GM21619 (cell line): ENCODE results near the gene PAQR6.

Source experiments
- ATAC-seq: cut with Tn5 transposase; IDR thresholded peaks from one replicate; pipeline ENCODE4 v1.9.1; 2021; ENCODE audit not compliant: unreplicated experiment

PAQR6 gene

DNA sequence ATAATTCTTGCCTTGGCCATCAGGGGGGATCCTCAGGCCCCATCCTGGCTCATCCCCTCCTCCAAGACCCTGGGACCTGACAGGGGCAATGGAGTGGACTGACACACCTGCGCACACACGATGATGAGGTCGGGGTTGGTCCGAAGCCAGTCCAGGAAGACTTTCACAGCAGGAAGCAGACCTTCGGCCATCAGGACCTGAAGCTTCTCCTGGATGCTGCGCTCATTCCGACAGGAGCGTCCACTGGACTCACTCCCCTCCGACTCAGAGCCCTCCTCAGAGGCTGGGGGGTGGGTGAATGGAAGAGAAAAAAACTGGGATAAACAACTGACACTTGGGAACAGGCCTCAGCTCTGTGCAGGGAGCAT, 15.4 kb upstream of the PAQR6 start:
- no peak for ATAC-seq

DNA sequence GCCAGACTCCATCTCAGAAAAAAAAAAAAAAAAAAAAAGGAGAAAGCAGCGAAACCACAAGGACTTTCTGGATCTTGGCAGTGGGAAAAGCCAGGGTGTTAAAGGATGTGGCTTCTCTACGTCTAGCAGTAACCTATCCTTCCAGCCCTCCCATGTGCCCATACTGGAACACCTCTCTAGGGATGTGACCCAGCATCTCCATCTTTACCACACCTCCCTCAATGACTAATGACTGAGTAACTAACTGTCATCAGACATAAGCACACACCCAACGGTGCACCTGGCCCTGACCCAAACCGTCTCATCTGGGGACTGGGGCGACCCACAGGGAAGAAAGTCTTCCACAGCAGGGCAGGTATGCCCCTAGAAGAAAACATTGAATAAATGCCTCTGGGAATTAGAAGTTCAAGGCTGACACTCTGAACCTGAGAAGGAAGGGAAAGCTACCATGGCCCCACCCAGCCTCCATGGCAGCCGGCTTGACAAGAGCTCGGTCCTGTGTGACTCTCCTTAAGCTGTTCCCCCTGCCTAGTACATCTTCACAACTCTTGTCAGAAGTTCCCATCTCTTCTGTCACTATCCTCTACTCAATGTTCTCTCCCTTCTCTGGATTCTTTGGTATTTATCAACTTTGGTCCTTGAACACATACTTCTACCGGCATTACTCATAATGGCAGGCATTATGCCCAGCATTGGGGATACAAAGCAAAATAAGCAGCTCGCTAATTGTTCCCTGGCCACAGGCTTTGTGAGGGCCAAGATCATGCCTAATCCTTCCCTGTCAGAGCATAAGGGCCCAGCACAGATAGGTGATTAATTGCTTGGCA, 14.8 kb upstream of the PAQR6 start:
- ATAC-seq: no peak

DNA sequence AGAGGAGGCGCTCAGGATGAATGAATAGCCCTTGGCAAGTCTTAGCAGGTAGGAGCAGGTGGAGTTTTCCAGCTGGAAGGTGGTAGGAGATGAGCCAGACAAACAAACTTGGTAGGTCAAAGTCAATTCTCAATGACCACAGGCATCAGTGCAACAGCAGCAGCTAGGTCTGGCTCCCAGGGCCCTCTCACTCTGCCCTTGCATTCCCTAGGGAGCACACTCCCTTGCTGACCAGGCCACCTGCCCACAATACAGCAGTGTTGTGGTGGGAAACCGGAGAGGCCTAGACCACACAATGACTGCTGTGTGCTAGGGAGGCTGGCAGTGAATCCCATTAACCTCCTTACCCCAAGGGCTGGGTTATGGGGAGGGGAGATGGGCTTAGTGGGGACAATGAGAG, 13.0 kb upstream of the PAQR6 start:
- ATAC-seq: no peak

DNA sequence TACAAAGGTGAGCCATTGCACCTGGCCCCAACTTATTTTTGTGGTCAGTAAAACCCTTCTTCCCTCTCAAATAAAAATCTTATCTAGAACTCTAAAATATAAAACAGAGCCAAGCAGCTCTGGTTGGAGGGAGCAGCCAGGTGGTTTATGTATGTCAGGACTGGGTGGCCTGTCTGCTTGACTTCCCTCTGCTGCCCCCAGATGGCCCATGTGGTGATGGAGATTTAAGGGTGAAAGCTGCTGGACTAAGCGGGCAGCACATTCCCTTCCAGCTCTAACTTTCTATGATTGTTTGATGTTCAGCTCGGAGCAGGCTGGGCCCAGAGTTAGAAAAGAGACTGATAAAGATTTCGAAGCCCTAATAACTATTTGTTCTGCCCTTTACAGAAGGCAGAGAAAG, 11.9 kb upstream of the PAQR6 start:
- no peak for ATAC-seq

DNA sequence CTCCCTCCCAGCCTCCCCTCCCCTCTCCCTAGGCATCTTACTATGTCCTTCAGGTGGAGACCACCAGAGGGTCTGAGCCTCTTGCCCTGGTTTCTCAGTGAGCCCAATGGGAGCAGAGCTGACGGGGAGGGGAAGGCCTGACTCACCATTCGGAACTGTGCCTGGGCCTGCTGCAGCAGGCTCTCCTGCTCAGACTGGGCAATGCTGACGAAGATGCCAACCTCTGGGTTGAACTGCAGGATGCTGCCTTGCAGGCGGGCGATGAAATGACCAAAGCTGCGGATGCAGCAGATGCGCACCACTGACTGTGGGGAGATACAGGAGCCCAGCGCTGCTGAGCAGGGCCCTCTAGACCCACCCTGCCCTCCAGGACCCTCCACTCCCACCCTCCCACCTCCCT, 11.0 kb upstream of the PAQR6 start:
- ATAC-seq: no peak

DNA sequence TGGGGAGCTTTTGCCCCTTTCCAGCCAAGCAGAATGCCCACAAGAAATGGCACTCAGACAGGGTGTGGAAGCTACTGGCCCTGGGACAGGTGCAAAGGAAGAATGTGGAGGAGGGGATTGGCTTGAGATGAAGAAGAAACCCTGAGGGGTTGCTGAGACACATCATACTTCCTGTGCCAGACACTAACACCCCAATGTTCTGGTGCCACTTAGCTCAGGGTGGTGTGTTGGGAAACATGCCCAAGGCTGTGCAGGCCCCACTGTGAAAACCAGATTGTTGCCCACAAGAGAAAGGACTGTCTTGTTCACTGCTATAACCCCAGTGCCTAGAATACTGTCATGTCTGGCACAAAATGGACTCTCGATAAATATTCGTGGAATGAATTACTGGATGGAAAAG, 9.9 kb upstream of the PAQR6 start:
- no peak for ATAC-seq

DNA sequence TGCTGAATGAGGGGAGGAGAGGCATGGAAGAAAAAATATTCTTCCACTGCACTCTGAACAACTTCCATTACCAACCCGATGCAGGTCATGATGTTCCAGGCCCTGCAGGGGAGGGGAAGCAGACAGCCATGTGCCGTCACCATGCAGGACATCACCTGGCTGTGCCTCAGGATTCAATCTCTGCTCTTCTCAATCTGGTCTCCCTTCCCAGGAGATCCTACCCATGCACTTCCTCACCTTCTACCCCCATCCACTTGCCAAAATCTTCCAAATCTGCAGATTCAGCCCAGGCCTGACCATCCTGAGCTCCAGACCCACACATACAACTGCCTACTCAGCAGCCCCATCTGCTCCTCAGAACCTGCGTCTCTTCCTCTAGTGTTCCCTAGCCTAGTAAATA, 5.8 kb upstream of the PAQR6 start:
- ATAC-seq: no peak

DNA sequence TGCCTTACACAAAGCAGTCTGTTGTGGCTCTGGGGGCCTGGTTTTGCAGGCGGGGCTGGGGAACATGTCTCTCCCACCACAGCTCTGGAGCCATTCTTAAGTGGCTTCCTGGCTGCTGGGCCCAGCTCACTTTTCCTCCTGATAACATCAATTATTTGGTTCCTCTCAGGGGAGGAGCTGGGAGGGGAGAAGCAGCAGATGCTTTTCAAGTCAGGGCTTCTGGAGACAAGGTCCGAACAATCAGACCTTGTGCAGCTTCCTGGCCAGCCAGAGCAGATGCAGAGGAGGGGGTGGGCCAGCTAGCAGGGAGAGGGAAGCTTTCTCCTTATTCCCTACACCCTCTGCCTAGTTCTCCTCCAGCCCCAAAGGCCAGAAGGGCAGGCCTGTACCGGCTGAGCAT, 3.7 kb upstream of the PAQR6 start:
- ATAC-seq: no peak

DNA sequence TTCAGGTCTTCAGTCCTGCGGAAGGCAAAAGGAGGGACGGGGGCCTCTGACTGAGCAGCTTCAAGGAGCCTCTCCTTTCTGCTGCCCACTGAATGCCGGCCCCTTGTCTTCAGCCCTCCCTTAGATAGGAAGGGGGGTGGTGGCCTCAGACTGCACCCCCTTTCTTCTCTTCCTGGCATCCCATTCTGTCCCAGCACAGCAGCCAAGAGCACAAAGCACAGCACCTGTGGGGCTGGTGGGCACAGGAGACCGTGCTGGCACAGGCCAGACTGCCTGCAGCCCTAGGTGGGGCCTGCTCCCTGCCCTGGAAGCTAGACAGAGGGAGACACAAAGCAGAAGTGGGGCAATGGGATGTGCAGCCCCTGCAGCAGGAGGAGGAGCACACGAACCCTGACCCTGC, 1.7 kb upstream of the PAQR6 start:
- no peak for ATAC-seq

DNA sequence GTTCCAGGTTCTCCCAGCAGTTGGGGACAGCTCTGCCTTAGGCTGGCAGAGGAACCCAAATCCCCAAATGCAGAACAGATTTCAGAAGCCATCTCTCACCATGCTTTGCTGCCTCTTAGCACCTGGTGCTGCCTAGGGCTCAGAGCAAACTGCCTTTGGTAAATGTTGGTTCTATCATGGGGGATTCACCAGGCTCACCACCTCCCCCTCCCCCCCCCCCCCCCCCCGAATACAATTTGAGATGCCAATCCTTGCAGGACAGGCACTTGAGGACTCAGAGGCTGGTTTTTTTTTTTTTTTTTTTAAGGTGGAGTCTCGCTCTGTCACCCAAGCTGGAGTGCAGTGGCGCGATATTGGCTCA, 447 bp upstream of the PAQR6 start:
- no peak for ATAC-seq

DNA sequence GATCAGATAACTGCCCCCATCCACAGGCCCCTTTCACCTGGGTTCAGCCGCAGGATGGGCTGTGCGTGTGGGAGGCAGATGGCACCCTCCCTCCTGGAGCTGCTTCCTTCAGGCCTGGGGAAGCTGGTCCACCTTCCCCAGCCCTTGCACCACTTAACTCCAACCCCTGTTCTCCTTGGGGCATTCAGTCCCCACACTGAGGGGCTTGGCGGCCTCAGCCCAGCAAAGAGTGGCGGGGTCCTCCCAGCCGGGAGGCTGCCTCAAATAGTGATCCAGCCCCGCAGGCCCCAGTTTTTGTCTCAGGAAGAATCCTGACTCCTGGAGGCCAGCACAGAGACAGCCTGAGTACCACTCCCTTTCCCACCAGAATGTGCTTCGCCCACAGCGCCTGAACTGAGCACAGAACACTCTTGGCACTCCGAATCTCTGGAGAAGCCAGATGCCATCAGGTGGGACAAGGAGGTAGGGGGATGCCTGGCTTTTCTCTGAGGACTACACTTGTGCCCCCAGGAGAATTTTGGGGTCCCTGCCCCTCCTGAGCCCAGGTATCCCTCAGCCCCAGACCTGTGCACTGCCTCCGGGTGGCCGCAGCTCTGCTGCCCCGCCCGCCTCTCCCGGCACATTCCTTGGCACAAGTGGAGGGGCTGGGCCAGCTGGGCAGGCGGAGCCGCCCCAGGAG, 936 bp downstream of the PAQR6 start:
- no peak for ATAC-seq

DNA sequence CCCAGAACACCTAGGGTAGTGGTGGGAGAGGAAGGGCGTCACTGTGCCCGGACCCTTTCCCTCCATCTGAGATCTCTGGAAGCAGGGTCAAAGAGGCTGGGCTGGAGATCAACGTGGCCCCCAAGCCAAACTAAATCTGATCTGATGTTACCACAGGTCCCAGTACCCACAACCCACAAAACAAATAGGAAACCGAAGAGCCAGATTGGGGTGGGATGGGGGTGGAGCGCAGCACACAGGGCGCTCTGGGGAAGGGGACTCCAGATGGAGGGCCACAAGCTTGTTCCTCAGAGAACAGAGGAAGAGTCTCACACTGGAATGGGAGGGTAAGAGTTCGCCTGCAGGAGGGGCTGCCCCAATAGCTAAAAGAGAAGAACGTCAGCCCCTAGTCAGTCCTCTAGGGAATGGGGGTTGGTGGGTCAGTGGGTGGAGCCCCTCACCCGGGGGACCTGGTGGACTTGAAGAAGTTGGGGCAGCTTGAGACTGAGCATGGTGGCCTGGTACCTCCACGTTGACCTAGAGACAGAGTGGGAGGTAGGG, 1.5 kb downstream of the PAQR6 start:
- no peak for ATAC-seq

DNA sequence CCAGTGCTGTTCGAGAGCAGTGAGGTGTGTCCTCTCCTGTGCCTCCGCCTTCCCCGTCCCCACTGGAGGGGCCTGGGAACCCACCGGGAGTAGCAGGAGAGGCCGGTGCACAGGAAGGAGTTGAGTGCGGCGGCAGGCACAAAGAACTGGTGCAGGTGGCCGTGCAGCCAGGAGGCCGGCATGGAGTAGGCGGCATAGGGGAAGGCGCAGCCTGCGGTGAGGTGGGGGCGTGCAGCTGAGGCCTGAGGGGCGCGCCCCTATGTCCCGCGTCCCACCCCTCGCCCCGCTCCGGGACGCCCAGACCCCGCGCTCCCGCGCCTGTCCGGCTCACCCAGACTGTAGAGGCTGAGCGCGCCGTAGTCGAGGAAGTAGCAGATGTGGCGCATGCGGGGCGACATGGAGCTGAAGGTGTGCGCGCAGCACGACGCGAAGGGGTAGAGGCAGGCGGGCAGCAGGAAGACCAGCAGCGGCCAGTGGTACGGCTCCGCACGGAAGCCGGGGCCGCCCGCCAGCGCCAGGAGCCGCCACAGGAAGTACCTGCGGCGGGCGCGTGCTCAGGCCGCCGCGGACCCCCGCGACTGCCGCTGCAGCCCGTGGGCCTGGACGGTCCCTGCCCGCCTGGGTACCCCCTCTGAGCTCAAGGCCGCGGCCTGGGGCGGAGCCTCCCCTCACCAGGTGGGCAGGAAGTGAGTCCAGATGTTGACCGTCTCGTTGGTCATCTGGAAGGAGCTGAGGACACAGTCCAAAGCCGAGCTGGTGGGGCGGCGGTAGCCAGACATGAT, 2.2 kb downstream of the PAQR6 start:
- ATAC-seq: no peak

DNA sequence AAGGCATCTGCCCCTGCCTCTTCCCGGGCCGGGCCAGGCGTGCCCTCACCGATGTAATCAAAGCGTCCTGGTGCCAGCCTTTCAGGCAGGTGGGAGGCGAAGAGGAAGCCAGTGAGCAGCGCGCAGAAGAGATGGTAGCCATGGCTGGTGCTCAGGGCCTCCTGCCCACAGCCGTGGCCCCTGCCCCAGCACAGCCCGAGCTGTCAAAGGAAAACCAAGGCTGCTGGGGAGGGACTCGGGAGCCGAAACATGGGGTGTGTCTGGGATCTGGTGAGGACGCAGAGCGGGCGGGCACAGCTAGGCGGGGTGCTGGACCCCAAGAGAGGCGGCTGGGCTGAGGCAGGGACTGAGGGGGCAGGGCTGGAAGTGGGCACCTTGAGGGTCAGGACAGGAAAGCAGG, 3.1 kb downstream of the PAQR6 start:
- no peak for ATAC-seq

DNA sequence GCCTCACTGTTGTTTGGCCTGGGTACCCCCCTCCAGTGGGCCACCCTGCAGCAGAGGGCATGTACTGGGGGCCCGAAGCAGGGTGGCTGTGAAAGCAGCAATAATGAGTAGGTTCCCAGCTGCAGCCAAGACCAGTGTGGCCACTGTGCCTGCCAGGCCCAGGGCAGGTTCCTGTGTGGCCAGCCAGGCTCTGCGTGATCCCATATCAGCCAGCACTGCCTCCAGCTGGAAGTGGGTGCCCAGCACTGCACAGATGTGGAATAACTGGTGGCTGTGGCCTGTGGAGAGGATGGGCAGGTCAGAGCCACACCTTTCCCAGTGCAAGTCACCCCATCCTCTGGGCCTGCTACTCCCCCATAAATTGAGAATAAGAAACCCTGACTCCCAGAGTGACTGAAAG, 3.7 kb downstream of the PAQR6 start:
- no peak for ATAC-seq

DNA sequence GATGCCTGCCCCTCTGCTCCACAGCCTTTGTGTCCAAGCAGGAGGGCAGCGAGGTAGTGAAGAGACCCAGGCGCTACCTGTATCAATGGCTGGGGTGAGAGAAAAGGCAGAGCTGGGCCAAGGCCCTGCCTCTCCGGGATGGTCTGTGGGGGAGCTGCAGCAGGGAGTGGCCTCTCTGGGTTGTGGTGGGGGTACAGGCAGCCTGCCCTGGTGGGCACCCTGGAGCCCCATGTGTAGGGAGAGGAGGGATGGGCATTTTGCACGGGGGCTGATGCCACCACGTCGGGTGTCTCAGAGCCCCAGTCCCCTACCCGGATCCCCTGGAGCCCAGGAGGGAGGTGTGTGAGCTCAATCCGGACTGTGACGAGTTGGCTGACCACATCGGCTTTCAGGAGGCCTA, 5.1 kb downstream of the PAQR6 start:
- no peak for ATAC-seq

DNA sequence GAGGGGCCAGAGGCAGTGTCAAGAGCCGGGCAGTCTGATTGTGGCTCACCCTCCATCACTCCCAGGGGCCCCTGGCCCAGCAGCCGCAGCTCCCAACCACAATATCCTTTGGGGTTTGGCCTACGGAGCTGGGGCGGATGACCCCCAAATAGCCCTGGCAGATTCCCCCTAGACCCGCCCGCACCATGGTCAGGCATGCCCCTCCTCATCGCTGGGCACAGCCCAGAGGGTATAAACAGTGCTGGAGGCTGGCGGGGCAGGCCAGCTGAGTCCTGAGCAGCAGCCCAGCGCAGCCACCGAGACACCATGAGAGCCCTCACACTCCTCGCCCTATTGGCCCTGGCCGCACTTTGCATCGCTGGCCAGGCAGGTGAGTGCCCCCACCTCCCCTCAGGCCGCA, 5.9 kb downstream of the PAQR6 start, which contains the start of gene BGLAP:
Gene BGLAP (plus strand): TSS at position 259 of the 400 bp plus-strand sequence. CDS start 48 bp downstream, at position 307.
- no peak for ATAC-seq

DNA sequence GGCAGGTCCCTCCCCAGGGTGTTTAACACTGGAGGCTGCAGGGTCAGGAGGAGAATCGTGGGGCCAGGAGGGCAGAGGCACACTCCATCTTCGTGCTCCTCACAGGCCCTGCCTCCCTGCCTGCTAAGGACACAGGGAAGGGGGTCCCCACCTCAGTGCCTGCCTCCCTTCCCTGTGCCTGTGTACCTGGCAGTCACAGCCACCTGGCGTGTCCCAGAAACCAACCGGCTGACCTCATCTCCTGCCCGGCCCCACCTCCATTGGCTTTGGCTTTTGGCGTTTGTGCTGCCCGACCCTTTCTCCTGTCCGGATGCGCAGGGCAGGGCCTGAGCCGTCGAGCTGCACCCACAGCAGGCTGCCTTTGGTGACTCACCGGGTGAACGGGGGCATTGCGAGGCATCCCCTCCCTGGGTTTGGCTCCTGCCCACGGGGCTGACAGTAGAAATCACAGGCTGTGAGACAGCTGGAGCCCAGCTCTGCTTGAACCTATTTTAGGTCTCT, 6.5 kb downstream of the PAQR6 start:
- no peak for ATAC-seq

DNA sequence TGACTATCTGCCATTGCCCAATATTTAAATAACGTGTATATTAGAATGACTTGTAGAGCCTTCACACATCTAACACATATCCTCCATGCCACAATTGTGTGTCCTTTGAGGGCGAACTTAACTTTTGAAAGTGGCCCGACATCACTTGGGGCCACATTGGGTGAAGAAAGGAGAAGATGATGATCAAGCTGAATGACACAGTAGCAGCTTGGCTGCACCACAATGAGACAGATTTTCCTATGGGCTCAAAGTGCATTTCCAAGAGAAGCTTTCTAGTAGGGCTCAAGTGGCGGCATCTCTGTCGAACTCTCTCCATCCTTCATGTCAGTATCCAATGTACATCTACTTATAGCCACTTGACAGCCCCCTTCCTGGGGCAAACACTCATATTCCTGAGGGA, 9.6 kb downstream of the PAQR6 start:
- ATAC-seq: no peak

DNA sequence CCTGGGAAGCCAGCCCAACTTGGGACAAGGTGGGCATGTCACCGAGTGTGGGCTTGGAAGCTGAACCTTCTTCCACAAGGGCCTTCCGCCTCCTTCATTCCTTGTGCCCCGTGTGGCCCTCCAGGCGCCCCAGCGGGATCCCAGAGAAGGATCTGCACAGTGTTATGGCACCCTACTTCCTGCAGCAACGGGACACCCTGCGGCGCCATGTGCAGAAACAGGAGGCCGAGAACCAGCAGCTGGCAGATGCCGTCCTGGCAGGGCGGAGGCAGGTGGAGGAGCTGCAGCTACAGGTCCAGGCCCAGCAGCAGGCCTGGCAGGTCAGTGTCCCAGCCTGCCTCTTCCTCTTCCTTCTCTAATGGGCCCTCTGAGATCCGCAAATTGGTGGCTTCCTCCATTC, 11.7 kb downstream of the PAQR6 start:
- ATAC-seq: no peak

DNA sequence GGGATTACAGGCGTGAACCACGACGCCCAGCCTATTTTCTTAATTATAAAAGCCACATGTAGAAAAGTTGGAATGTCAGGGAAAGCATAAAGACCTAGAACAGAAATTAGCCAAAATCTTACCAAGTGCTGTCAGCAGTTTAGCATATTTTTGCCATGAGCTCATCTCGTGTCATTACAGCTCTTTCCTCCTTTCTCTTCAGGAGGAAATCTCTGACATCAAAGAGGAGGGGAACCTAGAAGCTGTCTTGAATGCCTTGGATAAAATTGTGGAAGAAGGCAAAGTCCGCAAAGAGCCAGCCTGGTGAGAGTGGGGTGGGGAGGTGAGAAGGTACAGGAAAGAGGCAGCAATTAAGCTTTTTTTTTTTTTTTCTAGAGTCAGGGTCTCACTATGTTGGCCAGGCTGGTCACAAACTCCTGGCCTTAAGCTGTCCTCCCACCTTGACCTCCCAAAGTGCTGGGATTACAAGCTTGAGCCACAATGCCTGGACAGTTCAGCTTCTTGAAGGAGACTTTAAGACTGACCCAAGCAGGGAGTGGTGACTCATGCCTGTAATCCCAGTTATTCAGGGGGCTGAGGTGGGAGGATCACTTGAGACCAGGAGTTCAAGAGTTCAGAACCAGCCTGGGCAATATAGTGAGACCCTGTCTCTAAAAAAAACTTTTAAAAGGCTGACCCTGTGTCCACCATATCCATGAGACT, 14.3 kb downstream of the PAQR6 start:
- ATAC-seq: no peak
